H1 (cell line): ENCODE measurements around the gene UBE2E2. TPM values are rescaled to one million over a fixed set of nuclear protein-coding genes. Genes with fewer than 3 reads are reported as not detected.

Source experiments
- CTBP2 ChIP-seq: IDR thresholded peaks from 2 replicates; pipeline ENCODE4 v1.7.0; 2011; ENCODE audit warnings: borderline replicate concordance, mild to moderate bottlenecking, moderate library complexity, mixed read lengths, low read length; ENCODE audit not compliant: insufficient read depth, insufficient read length
- JUN ChIP-seq: IDR thresholded peaks from 2 replicates; pipeline ENCODE4 v1.6.1; 2011; ENCODE audit warnings: low read depth, mild to moderate bottlenecking, improper control_type of control experiment, low read length
- SUZ12 ChIP-seq: fragments of 200-600 bp; sonication (generic); IDR thresholded peaks from 2 replicates; pipeline ENCODE4 v1.6.1; 2012; ENCODE audit warnings: mild to moderate bottlenecking, inconsistent platforms, low read length, moderate library complexity, mixed read lengths
- polyA plus RNA-seq, 7 experiments: library from polyadenylated mRNA; depleted of rRNA in 3 of 7; stranded (reverse) in 5 of 7; unstranded in 2 of 7; fragments of >200 nt in 5 of 7; fragments of 200-250 nt in 2 of 7; gene quantifications; 1 replicate in 5 of 7; 2 replicates in 1 of 7; 4 replicates in 1 of 7; pipeline versions ENCODE4 v1.2.1 to v1.2.3, GENCODE V29; 2011 to 2013; ENCODE audit warnings: missing spikeins in 2 of 7, mixed read lengths in 2 of 7
- total RNA-seq: library from RNA; stranded (reverse); fragmentation: NEBNext Ultra II Directional; extraction: Animal tissue kit (Norgen Biotek cat#: 25700); gene quantifications from 2 replicates; pipeline ENCODE4 v1.2.1, GENCODE V29; 2021

Gene UBE2E2
- total and polyA plus RNA-seq, 2 of the 8 experiments (the other 6 are each of a cell fraction or from before 2014, with no cell fraction given): 57.6 to 70.6 TPM

GRCh38 chr3:23185861-23186260, 17.3 kb upstream of the UBE2E2 start (continued):
- TF ChIP-seq CTBP2 (no peak), JUN (no peak), SUZ12 (no peak)
